K562 (cell line): ENCODE measurements around the gene UNC119B. TPM values are rescaled to one million over a fixed set of nuclear protein-coding genes. Genes with fewer than 3 reads are reported as not detected.

Experiments used
- CHD7 ChIP-seq: fragments of 200-600 bp; sonication (generic); IDR thresholded peaks from one replicate; pipeline ENCODE4 v1.6.1; 2012; ENCODE audit warnings: mild to moderate bottlenecking, low read depth, low read length, inconsistent platforms
- MAFF ChIP-seq: IDR thresholded peaks from 2 replicates; pipeline ENCODE4 v1.6.1; 2012; ENCODE audit warnings: low read length, improper control_type of control experiment
- NR4A1 ChIP-seq, 2 experiments: fragments of 250-450 bp in 1 of 2; fragments of 450-650 bp in 1 of 2; sonication (Bioruptor Pico) in 1 of 2; IDR thresholded peaks; 2 replicates each; pipeline versions ENCODE4 v1.4.0 to v1.6.1; 2016 to 2020; ENCODE audit warnings: mild to moderate bottlenecking in 2 of 2, missing compliant biosample characterization in 1 of 2, missing genetic modification characterization in 1 of 2, moderate library complexity in 1 of 2
- NUFIP1 ChIP-seq: fragments of 450-650 bp; IDR thresholded peaks from 2 replicates; pipeline ENCODE4 v1.6.1; 2018; ENCODE audit not compliant: partially characterized antibody
- SRSF7 ChIP-seq: fragments of 200-400 bp; formaldehyde crosslinking; optimal IDR thresholded peaks from 2 replicates; pipeline ENCODE3; 2017; ENCODE audit warnings: mild to moderate bottlenecking, low read depth, low read length
- STAT5A ChIP-seq: IDR thresholded peaks from 2 replicates; pipeline ENCODE4 v1.6.1; 2012; ENCODE audit warnings: low read length, inconsistent platforms, borderline replicate concordance
- THRA ChIP-seq: fragments of 450-650 bp; IDR thresholded peaks from 2 replicates; pipeline ENCODE4 v1.6.1; 2017; ENCODE audit warnings: mild to moderate bottlenecking, moderate library complexity
- ZBTB26 ChIP-seq: fragments of 450-650 bp; formaldehyde crosslinking; IDR thresholded peaks from 2 replicates; pipeline ENCODE4 v1.4.0; 2022; ENCODE audit warnings: missing genetic modification characterization
- ZBTB43 ChIP-seq: sonication (generic); formaldehyde crosslinking; IDR thresholded peaks from 2 replicates; pipeline ENCODE4 v1.8.0; 2023; ENCODE audit warnings: mild to moderate bottlenecking, missing genetic modification reagents
- ZBTB8A ChIP-seq: fragments of 450-650 bp; IDR thresholded peaks from 2 replicates; pipeline ENCODE4 v1.6.1; 2018; ENCODE audit warnings: mild to moderate bottlenecking, moderate library complexity; ENCODE audit not compliant: partially characterized antibody
- ZNF174 ChIP-seq: fragments of 250-450 bp; sonication (Bioruptor Pico); IDR thresholded peaks from 2 replicates; pipeline ENCODE4 v1.4.0; 2020; ENCODE audit warnings: mild to moderate bottlenecking
- polyA plus RNA-seq, 8 experiments: library from polyadenylated mRNA; depleted of rRNA in 4 of 8; stranded (reverse) in 5 of 8; unstranded in 3 of 8; fragments of >200 nt; fragmentation: Nextera tagmentation in 2 of 8; fragmentation: Illumina TruSeq in 1 of 8; extraction: Ambion mirVana in 2 of 8; extraction: Trizol in 1 of 8; gene quantifications; 2 replicates each; pipeline versions ENCODE4 v1.2.1 to v1.2.3, GENCODE V29; 2011 to 2014; ENCODE audit warnings: inconsistent platforms in 1 of 8, missing spikeins in 1 of 8
- total RNA-seq, 7 experiments: library from RNA; depleted of rRNA in 6 of 7; stranded (reverse); fragments of >200 nt in 6 of 7; fragmentation: Illumina TruSeq in 2 of 7; extraction: Trizol in 2 of 7; gene quantifications; 2 replicates each; pipeline versions ENCODE4 v1.2.1 to v1.2.3, GENCODE V29; 2011 to 2021; ENCODE audit warnings: low replicate concordance in 1 of 7

UNC119B gene
- total and polyA plus RNA-seq, 9 of the 15 experiments (the other 6 are each of a cell fraction or from before 2014, with no cell fraction given), result 4.0 to 34.5 (median 15.1) TPM

GRCh38 chr12:120686690-120687577, 23.3 kb upstream of the UNC119B start, which contains the start of gene MLEC (continued):
- TF ChIP-seq ZBTB8A (no peak), NR4A1 (CRISPR knock-in tag; IDR thresholded peaks at IDR 0.05) (no peak), NR4A1 (tag; IDR thresholded peaks at IDR 0.05) (no peak), SRSF7 (no peak), ZNF174 (CRISPR knock-in tag) (no peak), NUFIP1 (no peak), ZBTB26 (CRISPR knock-in tag) (no peak), MAFF (no peak), THRA (no peak), ZBTB43 (CRISPR knock-in tag) (no peak), CHD7 (no peak), STAT5A (no peak)
